ENCODE results near the gene CDC73.

CDC73 gene

GRCh38 chr1:193104502-193104906 is 17.3 kb upstream of the CDC73 start:
- peaks cover 3% of the 10 kb centered on the region for H3K36me3 ChIP-seq (ENCODE audit: control insufficient read depth, insufficient read depth, low read length)
- peak overlapping the region; percentile 81 for H3K9ac ChIP-seq (ENCODE audit: low read length)
- H3K4me3 ChIP-seq (ENCODE audit: low read length) = peak overlapping the region; percentile 76
- H3K4me1 ChIP-seq (ENCODE audit: control insufficient read depth, insufficient read depth, low read length) = peaks cover 8% of the 10 kb centered on the region
- H3K27me3 ChIP-seq (ENCODE audit: control insufficient read depth, insufficient read depth, low read length) = no peaks in the 10 kb centered on the region
- no peaks in the 10 kb centered on the region for H3K9me3 ChIP-seq (ENCODE audit: control insufficient read depth, low read length)

DNA sequence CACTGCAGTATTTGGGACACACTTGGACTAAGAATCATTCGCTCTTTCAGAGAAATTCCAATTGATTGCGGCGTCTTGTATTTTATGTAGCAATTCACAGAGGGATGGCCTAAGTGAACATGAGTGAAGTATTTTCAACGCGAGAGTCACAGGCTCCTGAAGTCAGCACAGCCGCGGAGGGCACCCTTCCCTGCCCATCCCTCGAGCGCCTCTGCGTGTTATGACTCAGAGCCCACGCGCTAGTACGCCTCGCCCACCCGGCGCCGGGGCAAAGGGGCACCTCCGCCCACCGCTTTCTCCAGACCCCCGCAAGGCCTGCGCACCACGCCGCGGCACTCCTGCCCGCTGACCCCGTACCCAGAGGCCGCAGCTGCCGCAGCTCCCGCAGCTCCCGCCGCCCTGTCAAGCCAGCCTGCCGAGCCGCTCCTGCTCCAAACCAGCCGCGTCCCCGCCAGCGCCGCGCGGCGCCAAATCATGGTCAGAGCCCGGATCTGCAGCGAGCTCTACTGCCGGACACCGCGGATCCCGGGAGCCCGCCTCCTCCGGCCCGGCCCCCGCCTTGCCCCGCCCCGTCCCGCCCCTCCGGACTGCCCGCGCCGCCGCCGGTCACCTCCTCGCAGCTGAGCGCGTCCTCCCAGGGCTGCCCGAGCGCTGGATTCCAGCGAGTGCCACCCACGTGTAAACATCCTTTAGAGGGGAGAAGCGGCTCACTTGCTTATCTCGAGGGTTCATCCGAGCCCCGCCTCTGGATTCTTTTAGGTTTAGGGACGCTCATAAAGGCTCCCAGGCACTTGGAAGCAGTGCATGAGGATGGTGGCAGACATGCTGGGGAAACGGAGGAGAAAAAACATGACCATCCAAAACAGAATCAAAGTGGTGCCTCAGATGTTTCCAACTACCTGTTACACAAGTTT is 16.7 kb upstream of the CDC73 start, which contains the start of gene GLRX2:
GLRX2 (minus strand) TSS at position 508 of the 914 bp plus-strand sequence; CDS start at position 476, 32 bp downstream.
- peak within 1 kb of the TSS; percentile 81 for H3K9ac ChIP-seq (ENCODE audit: low read length)
- no peaks in the 10 kb centered on the region for H3K36me3 ChIP-seq (ENCODE audit: control insufficient read depth, insufficient read depth, low read length)
- H3K4me3 ChIP-seq (ENCODE audit: low read length) = peak within 1 kb of the TSS; percentile 76
- H3K9me3 ChIP-seq (ENCODE audit: control insufficient read depth, low read length) = no peaks in the 10 kb centered on the region
- peaks cover 8% of the 10 kb centered on the region for H3K4me1 ChIP-seq (ENCODE audit: control insufficient read depth, insufficient read depth, low read length)
- H3K27me3 ChIP-seq (ENCODE audit: control insufficient read depth, insufficient read depth, low read length) = no peaks in the 10 kb centered on the region

- no peaks in the 10 kb centered on the region for H3K36me3 ChIP-seq (ENCODE audit: control insufficient read depth, insufficient read depth, low read length)
- no peaks in the 10 kb centered on the region for H3K27me3 ChIP-seq (ENCODE audit: control insufficient read depth, insufficient read depth, low read length)
- H3K4me1 ChIP-seq (ENCODE audit: control insufficient read depth, insufficient read depth, low read length) = peaks cover 8% of the 10 kb centered on the region
- no peaks in the 10 kb centered on the region for H3K9me3 ChIP-seq (ENCODE audit: control insufficient read depth, low read length)
- H3K4me3 ChIP-seq (ENCODE audit: low read length) = peak overlapping the region; percentile 76
- H3K9ac ChIP-seq (ENCODE audit: low read length) = peak overlapping the region; percentile 81
Measured at GRCh38 chr1:193105821-193106177, 16.0 kb upstream of the CDC73 start.

GRCh38 chr1:193108471-193108870 is 13.4 kb upstream of the CDC73 start:
- no peaks in the 10 kb centered on the region for H3K9me3 ChIP-seq (ENCODE audit: control insufficient read depth, low read length)
- H3K4me1 ChIP-seq (ENCODE audit: control insufficient read depth, insufficient read depth, low read length) = peaks cover 7% of the 10 kb centered on the region
- H3K9ac ChIP-seq (ENCODE audit: low read length) = no peak overlapping the region
- H3K27me3 ChIP-seq (ENCODE audit: control insufficient read depth, insufficient read depth, low read length) = no peaks in the 10 kb centered on the region
- H3K4me3 ChIP-seq (ENCODE audit: low read length) = no peak overlapping the region
- H3K36me3 ChIP-seq (ENCODE audit: control insufficient read depth, insufficient read depth, low read length) = no peaks in the 10 kb centered on the region

DNA sequence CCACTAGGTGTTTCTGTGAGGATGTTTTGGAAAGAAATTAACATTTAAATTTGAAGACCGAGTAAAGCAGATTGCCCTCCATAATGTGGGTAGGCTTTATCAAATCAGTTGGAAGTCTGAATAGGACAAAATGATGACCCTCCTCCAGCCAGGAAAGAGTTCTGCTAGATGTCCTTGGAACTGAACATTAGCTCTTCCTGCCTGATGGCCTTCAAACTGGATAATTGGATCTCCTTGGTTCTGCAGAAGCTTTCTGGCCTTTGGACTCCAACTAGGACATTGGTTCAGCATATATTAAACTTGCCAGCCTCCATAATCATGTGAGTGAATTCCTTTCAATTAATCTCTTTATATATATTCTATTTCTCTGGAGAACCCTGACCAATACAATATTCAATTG is 12.2 kb upstream of the CDC73 start:
- no peaks in the 10 kb centered on the region for H3K9me3 ChIP-seq (ENCODE audit: control insufficient read depth, low read length)
- no peaks in the 10 kb centered on the region for H3K36me3 ChIP-seq (ENCODE audit: control insufficient read depth, insufficient read depth, low read length)
- no peak overlapping the region for H3K4me3 ChIP-seq (ENCODE audit: low read length)
- H3K27me3 ChIP-seq (ENCODE audit: control insufficient read depth, insufficient read depth, low read length) = no peaks in the 10 kb centered on the region
- no peaks in the 10 kb centered on the region for H3K4me1 ChIP-seq (ENCODE audit: control insufficient read depth, insufficient read depth, low read length)
- H3K9ac ChIP-seq (ENCODE audit: low read length) = no peak overlapping the region

DNA sequence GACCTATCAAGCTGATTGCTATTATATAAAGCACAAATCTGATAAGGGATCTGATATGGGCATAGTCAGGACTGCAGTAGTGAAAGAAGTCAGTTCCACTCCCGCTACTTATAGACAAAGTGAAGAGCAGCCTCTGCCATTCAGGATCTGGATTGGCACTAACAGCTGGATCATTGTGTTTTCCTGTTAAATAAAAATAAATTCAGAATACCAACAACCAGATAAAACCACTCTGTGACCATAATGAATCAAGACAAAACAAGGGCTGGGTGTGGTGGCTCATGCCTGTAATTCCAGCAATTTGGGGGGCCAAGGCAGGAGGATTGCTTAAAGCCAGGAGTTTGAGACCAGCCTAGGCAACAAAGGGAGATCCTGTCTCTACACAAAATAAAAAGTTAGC is 11.6 kb upstream of the CDC73 start:
- Histone ChIP-seq H3K36me3 (ENCODE audit: control insufficient read depth, insufficient read depth, low read length) (no peaks in the 10 kb centered on the region), H3K9me3 (ENCODE audit: control insufficient read depth, low read length) (no peaks in the 10 kb centered on the region), H3K4me1 (ENCODE audit: control insufficient read depth, insufficient read depth, low read length) (no peaks in the 10 kb centered on the region), H3K9ac (ENCODE audit: low read length) (no peak overlapping the region), H3K27me3 (ENCODE audit: control insufficient read depth, insufficient read depth, low read length) (no peaks in the 10 kb centered on the region), H3K4me3 (ENCODE audit: low read length) (no peak overlapping the region)

GRCh38 chr1:193110864-193111263 is 11.0 kb upstream of the CDC73 start:
- Histone ChIP-seq H3K36me3 (ENCODE audit: control insufficient read depth, insufficient read depth, low read length) (no peaks in the 10 kb centered on the region), H3K4me3 (ENCODE audit: low read length) (no peak overlapping the region), H3K27me3 (ENCODE audit: control insufficient read depth, insufficient read depth, low read length) (no peaks in the 10 kb centered on the region)

GRCh38 chr1:193111641-193112090 is 10.2 kb upstream of the CDC73 start:
- no peaks in the 10 kb centered on the region for H3K27me3 ChIP-seq (ENCODE audit: control insufficient read depth, insufficient read depth, low read length)
- H3K9me3 ChIP-seq (ENCODE audit: control insufficient read depth, low read length) = no peaks in the 10 kb centered on the region
- H3K36me3 ChIP-seq (ENCODE audit: control insufficient read depth, insufficient read depth, low read length) = no peaks in the 10 kb centered on the region
- H3K9ac ChIP-seq (ENCODE audit: low read length) = no peak overlapping the region
- no peak overlapping the region for H3K4me3 ChIP-seq (ENCODE audit: low read length)
- H3K4me1 ChIP-seq (ENCODE audit: control insufficient read depth, insufficient read depth, low read length) = no peaks in the 10 kb centered on the region

More at GRCh38 chr1:193110864-193111263, 11.0 kb upstream of the CDC73 start:
- H3K9me3 ChIP-seq (ENCODE audit: control insufficient read depth, low read length) = no peaks in the 10 kb centered on the region
- H3K4me1 ChIP-seq (ENCODE audit: control insufficient read depth, insufficient read depth, low read length) = no peaks in the 10 kb centered on the region
- no peak overlapping the region for H3K9ac ChIP-seq (ENCODE audit: low read length)

- Histone ChIP-seq H3K9me3 (ENCODE audit: control insufficient read depth, low read length) (no peaks in the 10 kb centered on the region), H3K4me1 (ENCODE audit: control insufficient read depth, insufficient read depth, low read length) (no peaks in the 10 kb centered on the region), H3K9ac (ENCODE audit: low read length) (no peak overlapping the region), H3K27me3 (ENCODE audit: control insufficient read depth, insufficient read depth, low read length) (no peaks in the 10 kb centered on the region), H3K4me3 (ENCODE audit: low read length) (no peak overlapping the region), H3K36me3 (ENCODE audit: control insufficient read depth, insufficient read depth, low read length) (no peaks in the 10 kb centered on the region)
Measured at GRCh38 chr1:193113258-193113991, 8.4 kb upstream of the CDC73 start.

- H3K4me1 ChIP-seq (ENCODE audit: control insufficient read depth, insufficient read depth, low read length) = no peaks in the 10 kb centered on the region
- no peak overlapping the region for H3K9ac ChIP-seq (ENCODE audit: low read length)
- no peak overlapping the region for H3K4me3 ChIP-seq (ENCODE audit: low read length)
- H3K36me3 ChIP-seq (ENCODE audit: control insufficient read depth, insufficient read depth, low read length) = no peaks in the 10 kb centered on the region
- no peaks in the 10 kb centered on the region for H3K9me3 ChIP-seq (ENCODE audit: control insufficient read depth, low read length)
- H3K27me3 ChIP-seq (ENCODE audit: control insufficient read depth, insufficient read depth, low read length) = no peaks in the 10 kb centered on the region
Measured at GRCh38 chr1:193113992-193114332, 7.9 kb upstream of the CDC73 start.

- H3K9me3 ChIP-seq (ENCODE audit: control insufficient read depth, low read length) = no peaks in the 10 kb centered on the region
Measured at GRCh38 chr1:193114485-193115095, 7.2 kb upstream of the CDC73 start.

More at GRCh38 chr1:193114485-193115095, 7.2 kb upstream of the CDC73 start:
- Histone ChIP-seq H3K4me3 (ENCODE audit: low read length) (no peak overlapping the region), H3K27me3 (ENCODE audit: control insufficient read depth, insufficient read depth, low read length) (no peaks in the 10 kb centered on the region), H3K4me1 (ENCODE audit: control insufficient read depth, insufficient read depth, low read length) (no peaks in the 10 kb centered on the region), H3K9ac (ENCODE audit: low read length) (no peak overlapping the region), H3K36me3 (ENCODE audit: control insufficient read depth, insufficient read depth, low read length) (no peaks in the 10 kb centered on the region)
